HG03521 (cell line): ENCODE data around the gene PLA2G6.
"Not testable (repeated sequence)": the region's sequence is repeated elsewhere in the genome, so short reads cannot be mapped to it uniquely, and the experiment has no call there.

ENCODE experiments used
- ATAC-seq: cut with Tn5 transposase; IDR thresholded peaks from one replicate; pipeline ENCODE4 v1.9.1; 2021; ENCODE audit warnings: mild to moderate bottlenecking, moderate library complexity; ENCODE audit not compliant: unreplicated experiment

PLA2G6 gene

GRCh38 chr22:38135133-38135706, 46.4 kb downstream of the PLA2G6 start:
- ATAC-seq = no peak

GRCh38 chr22:38133331-38133730, 48.3 kb downstream of the PLA2G6 start:
- no peak for ATAC-seq

GRCh38 chr22:38132794-38133193, 48.8 kb downstream of the PLA2G6 start:
- ATAC-seq = no peak

DNA sequence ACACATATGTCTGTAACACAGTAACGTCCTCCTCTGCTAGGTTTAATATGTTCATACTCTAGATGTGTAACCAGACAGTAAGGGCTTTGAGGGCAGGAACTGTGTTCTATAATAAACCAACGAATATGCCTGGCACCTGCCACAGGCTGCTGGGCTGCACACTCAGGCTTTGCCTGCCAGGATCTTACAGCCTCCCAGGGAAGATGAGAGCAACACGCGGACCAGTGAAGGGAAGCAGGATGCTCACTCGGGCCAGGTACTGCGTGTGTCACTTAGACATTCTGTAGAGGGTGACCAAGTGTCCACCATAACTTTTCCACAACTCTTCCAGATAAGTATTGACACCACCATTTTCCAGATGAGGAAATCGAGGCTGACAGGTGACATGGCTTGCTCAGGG, 49.5 kb downstream of the PLA2G6 start:
- ATAC-seq = no peak

DNA sequence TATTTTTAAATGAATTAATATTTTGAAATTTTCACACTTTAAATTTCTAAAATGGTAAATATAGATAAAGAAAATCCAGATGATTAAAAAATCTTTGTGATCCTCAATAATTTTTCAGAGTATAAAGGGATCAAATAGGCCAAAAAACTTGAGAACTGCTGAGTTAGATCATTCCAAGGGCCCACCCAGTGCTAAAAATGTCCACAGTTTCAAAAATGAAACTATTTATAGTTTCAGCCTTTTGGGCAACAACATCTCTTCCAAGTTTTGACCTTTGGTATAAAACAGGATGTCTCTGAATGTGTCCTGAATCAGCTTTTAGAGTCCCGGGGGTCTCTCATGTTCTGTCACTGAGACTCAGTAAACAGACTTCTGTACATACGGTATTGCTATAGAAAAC, 50.2 kb downstream of the PLA2G6 start:
- ATAC-seq = no peak

DNA sequence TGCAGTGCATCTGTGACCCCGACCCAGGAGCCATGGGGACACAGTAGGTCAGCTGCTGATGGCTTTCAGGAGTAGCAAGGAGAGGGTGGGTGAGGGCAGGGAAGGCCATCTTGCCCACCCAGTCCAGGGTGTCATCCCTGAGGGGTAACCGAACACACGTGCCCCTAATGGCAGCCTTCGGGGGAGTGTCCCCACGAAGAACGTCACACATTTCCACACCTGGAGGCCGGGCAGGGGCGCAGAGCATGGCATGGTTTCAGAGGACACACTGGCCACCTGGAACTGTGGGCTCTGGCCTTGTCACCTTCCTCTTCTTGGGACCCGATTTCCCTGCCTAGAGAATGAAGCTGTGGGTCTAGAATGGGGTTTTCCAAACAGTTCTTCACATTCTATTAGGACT, 51.8 kb downstream of the PLA2G6 start:
- ATAC-seq = no peak

- no peak for ATAC-seq
Measured at GRCh38 chr22:38129021-38129420, 52.6 kb downstream of the PLA2G6 start.

GRCh38 chr22:38127869-38128268, 53.8 kb downstream of the PLA2G6 start:
- no peak for ATAC-seq

DNA sequence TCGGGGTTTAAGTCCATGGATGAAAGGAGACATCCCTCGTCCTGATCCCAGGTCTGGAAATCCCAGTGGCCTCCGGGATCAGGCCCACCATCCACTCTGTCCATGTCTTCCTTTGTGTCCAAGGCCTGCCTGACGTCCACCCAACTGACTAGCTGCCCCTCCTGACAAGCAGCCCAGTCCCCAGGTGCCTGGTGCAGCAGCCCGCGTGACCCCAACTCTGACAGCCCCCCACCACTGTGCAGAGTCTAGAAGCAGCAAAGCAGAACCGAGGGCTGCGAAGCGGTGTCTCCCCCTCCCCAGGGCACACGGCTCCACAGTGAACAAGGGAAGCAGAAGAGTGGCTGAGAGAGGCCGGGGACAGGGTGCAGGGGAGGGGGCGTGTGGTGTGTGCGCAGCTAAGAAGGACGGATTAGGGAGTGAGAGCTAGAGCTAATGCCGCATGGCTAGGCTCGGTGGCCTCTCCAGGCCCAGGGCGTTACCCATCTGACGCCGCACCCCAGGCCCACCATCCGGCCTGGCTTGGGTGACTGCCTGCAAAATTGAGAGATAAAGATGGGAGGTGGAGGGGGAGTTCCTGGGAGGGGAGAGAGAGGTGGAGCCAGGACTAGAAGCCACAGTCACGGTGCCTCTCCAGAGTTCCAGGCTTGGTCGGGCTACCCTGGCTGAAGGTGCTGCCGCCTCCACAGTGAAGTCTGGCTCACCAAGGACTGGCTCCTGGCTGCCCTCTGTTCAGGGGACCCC, 54.5 kb downstream of the PLA2G6 start:
- no peak for ATAC-seq

DNA sequence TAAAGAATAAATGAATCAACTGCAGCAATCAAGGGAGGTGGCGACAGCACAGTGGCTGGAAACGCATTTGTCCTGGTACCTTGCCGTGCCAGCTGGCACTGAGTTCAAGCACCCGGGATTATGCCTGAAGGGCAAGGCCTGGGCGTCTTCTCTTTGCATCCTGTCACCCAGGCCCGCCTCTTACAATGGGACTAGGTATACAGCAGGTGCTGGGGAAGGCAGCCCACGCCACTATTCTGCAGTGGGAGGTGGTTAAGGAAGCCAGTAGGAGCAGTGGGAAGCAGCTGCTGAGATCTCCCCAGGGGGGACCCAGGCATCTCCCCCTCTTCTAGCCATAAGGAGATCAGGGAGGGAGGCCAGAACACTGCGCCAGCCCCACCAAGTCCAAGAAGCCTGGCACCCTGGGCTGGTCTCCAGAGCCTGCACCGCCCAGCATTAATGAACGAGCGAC, 55.9 kb downstream of the PLA2G6 start:
- no peak for ATAC-seq

GRCh38 chr22:38125038-38125610, 56.5 kb downstream of the PLA2G6 start:
- ATAC-seq = no peak

DNA sequence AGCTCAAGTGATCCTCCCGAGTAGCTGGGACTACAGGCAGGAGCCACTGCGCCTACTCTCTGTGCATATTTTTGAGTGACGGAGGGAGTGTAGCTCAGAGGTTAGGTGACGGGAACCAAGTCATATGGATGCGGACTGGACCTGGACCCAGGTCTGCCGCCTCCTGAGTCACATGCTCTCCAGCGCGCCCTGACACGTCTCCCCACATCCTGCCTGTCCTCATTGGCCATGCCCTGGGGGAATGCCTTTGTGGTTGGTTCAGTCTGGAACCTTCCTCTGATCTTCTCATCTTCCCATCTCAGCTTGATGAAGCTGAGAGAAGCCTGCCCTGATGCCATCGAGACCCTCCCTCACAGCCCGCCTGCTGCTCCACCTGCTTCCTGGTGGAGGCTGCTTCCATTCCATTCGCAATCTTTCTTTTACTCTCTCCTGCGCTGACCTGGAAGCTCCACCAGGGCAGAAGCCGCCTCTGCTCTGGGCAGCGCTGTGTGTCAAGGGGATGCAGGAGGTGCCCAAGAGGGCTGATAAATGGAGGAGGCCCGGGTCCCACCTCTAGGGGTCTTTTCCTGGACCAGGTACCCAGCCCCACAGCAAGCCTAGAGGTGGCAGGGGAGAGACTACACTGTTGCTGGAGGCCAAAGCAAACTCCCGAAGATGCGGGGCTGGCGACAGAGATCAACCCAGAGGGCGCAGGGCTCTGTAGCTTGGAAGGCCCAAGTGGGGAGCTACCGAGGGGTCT, 57.2 kb downstream of the PLA2G6 start:
- no peak for ATAC-seq

DNA sequence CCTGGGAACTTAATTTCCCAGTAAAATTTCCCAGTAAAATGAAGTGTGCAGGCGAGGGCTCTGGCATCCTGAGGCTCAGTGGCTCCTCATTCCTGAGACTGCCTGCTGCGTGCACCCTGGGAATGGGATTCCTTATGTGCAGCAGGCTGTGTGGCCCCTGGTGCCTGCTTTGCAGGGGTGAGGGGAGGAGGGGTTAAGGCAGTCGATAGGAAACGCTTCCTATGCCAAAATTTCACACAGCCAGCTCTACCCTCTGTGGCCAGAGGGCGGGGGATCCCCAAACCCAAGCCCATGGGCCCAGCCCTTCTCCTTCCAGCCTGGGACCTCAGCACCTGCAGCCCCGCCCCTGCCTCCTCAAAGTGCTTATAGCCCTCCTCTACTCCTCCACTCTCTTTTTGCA, 59.0 kb downstream of the PLA2G6 start:
- no peak for ATAC-seq

GRCh38 chr22:38120359-38121110, 61.1 kb downstream of the PLA2G6 start:
- no peak for ATAC-seq

- not testable (repeated sequence) for ATAC-seq
Measured at GRCh38 chr22:38118747-38119146, 62.9 kb downstream of the PLA2G6 start.

GRCh38 chr22:38118182-38118581, 63.4 kb downstream of the PLA2G6 start:
- no peak for ATAC-seq

GRCh38 chr22:38117556-38117955, 64.1 kb downstream of the PLA2G6 start:
- ATAC-seq = not testable (repeated sequence)

- ATAC-seq = no peak
Measured at GRCh38 chr22:38115423-38116205, 66.0 kb downstream of the PLA2G6 start.

- ATAC-seq = no peak
Measured at GRCh38 chr22:38114484-38115398, 66.9 kb downstream of the PLA2G6 start.
